NCI-H82 treated with DMSO at 0.1 percent for 48 hours (cell line): ENCODE results near the gene DNASE2.
A peak's percentile ranks its signal among the peaks of the same experiment; 100 is the strongest.
"Not testable (repeated sequence)": the region's sequence is repeated elsewhere in the genome, so short reads cannot be mapped to it uniquely, and the experiment has no call there.

Source experiments
- DNase-seq: peaks from one replicate; lab custom pipeline; 2025; ENCODE audit not compliant: unreplicated experiment; lab: John Stamatoyannopoulos, UW

DNASE2 gene

GRCh38 chr19:12865746-12866415 lies 15.4 kb downstream of the DNASE2 start:
- DNase-seq = no peak

DNA sequence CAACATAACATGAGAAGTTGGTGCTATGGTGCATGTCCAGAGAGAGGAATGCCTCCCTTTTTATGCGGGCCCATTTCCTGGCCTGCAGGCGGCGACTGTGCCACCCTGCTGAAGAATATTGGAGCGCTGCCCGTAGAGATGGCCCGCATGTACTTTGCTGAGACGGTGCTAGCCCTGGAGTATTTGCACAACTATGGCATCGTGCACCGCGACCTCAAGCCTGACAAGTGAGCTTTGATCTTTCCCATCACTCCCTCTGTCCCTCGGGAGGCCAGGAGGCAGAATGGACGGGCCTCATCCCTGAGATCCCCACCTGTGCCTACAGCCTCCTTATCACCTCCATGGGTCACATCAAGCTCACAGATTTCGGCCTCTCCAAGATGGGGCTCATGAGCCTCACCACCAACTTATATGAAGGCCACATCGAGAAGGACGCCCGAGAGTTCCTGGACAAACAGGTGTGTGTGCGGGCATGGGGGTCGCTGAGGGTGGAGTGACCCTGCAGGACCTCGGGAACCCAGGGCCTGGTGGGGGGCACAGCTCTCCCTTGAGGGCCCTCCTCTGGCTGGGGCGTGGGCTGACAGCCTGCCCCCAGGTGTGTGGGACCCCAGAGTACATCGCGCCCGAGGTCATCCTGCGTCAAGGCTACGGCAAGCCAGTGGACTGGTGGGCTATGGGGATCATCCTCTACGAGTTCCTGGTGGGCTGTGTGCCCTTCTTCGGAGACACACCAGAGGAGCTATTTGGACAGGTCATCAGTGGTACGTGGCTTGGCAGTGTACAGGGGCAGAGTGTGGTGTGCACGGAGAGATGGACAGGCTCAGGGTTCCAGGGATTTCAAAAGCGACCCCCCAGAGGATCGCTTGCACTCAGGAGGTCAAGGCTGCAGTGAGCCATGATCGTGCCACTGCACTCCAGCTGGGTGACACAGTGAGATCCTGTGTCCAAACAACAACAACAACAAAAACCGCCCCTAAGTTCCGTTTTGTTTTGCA lies 16.2 kb downstream of the DNASE2 start:
- DNase-seq = no peak

DNA sequence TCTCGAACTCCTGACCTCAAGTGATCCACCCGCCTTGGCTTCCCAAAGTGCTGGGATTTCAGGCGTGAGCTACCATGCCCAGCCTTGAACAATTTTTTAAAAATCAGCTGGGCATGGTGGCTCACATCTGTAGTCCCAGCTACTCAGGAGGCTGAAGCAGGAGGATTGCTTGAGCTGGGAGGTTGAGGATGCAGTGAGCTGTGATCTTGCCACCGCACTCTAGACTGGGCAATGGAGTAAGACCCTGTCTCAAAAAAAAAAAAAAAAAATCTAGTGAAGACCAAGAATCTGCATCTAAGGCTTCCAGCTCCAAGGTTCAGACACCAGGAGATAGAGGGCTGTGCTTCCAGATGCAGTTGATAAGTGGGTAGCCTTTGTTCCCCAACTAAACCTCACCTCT lies 17.1 kb downstream of the DNASE2 start:
- no peak for DNase-seq

- DNase-seq = peak; percentile 63
Observed at GRCh38 chr19:12859546-12859945, 21.7 kb downstream of the DNASE2 start.

DNA sequence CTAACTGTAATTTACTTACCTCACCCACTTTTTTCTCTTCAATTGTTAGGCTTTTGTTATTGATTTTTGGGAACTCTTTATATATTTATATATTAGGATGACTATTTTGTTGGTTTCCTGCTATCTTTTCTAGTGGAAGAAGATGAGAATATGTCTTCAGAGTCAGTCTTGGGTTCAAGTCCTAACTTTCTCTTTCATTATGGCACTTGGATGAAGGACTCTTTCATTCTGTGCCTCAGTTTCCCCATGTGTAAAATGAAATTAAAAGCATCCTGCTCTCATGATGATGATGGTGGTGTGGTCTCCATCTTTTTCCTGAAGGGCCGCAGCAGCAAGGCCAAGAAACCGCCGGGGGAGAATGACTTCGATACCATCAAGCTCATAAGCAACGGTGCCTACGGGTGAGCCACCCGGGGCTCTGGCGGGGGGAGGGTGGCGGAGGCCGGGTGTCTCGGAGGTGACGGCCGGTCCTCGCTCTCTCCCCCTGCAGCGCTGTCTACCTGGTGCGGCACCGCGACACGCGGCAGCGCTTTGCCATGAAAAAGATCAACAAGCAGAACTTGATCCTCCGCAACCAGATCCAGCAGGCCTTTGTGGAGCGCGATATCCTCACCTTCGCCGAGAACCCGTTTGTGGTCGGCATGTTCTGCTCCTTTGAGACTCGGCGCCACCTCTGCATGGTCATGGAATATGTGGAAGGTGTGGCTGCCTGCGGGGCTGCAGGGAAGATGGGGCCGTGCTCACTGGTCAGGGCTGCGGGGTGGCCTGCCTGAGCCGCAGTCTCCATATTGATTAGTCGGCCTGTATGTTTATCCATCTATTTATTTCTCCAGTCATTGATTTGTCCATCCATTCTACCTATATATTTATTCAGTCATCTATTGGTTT lies 23.0 kb downstream of the DNASE2 start:
- DNase-seq = no peak

DNA sequence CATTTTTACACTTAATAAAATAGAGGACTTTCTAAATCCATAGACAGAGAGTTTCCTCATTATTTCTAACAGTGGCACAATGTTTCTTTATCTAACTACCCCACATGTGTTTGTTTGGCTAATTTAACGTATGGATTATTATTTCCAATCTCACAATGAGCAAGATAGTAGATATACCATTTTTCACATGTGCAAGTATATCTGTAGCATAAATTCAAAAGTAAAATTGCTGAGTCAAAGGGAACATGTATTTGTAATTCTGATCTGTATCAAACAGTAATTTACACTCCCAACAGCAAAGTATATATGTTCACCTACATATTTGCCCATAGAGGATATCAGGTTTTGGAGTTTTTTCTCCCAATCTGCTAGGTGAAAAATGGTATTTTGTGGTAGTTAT lies 24.6 kb downstream of the DNASE2 start:
- DNase-seq = no peak

- DNase-seq = peak; percentile 55
Observed at GRCh38 chr19:12847159-12848139, 33.8 kb downstream of the DNASE2 start.

- not testable (repeated sequence) for DNase-seq
Observed at GRCh38 chr19:12846613-12847012, 34.6 kb downstream of the DNASE2 start.

DNA sequence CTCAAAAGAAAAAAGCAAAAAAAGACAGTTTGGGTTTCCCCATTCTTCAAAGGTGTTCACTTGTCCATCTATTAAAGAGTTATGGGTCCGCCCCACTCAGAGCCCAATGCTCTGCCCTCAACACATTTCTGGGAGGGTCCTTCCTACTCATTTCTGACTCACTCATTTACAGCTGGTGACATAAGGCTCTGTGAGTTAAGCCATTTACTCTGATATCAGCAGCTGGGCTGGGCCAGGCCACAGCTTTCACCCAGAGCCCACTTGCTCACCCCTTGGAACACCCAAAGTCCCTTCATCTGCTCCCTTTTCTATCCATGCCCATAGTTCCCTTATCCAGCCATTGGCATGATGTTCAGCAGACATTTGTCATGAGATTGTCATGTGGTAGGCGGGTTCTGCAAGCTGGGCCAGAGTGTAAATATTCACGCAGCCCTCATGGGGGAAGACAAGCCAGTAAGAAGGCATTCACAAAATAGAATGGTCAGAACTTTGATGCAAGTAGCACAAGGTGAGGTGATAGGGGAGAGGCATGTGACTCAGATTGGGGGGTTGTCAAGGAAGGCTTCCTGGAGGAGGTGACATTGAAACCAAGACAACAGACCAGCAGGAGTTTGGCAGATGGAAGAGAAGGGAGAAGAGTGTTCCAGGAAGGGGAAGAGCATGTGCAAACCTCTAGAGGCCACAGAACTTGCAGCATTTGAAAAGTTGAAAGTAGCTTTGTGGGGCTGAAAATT lies 37.1 kb downstream of the DNASE2 start:
- peak; percentile 35 for DNase-seq

DNA sequence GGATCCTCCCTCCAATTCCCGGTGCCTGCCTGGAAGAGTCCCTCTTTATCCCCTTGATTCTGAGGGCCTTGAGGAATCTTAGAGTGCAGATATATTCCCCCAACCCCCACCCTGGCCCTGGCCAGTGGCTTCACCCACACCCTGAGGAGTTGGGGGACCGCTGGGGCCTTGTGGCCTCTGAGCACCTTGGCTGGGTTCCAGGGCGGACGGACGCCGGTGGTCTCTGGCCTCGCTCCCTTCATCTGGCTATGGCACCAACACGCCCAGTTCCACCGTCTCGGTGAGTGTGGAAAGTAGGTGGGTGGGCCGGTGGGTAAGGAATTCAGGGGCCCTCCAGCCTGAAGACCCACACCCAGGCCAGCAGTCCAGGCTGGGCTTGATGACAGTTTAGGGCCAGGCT lies 37.9 kb downstream of the DNASE2 start:
- no peak for DNase-seq

GRCh38 chr19:12842511-12842910 lies 38.7 kb downstream of the DNASE2 start:
- no peak for DNase-seq

DNA sequence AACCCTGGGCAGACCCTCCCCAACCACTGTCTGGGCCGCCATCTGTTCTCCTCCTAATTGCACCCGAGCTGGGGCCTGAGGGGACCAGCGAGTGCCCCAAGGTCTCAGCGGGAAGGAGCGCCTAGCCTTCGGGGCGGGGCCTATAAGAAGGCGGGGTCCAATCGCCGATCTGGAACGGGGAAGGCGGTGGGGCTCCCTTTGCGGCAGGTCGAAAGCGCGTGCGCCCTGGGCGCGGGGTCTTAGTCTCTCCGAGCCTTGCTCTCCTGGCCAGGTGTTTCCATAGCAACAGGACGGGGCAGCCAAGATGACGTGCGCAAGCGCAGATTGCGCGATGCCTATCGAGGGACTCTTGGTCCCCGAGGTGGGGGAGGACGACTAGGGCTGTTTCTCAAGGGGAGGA lies 40.2 kb downstream of the DNASE2 start:
- DNase-seq = peak; percentile 80

- peak; percentile 86 for DNase-seq
Observed at GRCh38 chr19:12840091-12841079, 40.9 kb downstream of the DNASE2 start.

GRCh38 chr19:12838886-12839756 lies 42.1 kb downstream of the DNASE2 start:
- no peak for DNase-seq

DNA sequence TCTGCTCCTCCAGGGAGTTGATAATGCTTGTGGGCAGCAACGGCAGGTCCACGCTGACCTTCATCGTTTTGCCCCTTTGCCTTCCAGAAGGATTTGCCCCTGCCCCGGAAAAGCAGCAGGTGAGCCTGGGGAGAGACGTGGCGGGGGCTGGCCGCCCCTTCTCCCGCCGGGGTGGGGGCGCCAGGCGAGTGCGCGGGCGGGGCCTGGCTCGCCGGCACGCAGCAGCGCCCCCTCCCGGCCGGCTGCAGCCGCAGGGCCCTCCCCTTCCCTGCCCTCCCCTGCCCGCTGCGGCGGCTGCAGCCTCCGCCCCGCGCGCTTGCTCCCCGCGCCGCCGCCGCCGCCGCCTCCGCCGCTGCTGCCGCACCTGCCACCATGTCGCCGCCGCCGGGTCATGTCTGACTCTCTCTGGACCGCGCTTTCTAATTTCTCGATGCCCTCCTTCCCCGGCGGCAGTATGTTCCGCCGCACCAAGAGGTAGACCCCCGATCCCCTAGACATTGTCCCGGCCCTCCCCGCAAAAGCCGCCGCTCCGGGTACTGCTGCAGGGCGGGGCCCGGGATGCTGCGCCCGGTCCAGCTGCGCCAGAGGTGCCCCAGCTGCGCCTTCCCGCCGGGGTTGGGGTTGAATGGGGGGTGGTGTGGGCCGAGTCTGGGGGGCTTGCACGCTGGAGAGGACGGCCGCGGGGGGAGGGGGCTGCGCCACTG lies 42.9 kb downstream of the DNASE2 start, which contains the start of gene MAST1:
MAST1 (plus strand) TSS at position 334 of the 704 bp plus-strand sequence; CDS start at position 392, 58 bp downstream.
- DNase-seq = peak; percentile 48

DNA sequence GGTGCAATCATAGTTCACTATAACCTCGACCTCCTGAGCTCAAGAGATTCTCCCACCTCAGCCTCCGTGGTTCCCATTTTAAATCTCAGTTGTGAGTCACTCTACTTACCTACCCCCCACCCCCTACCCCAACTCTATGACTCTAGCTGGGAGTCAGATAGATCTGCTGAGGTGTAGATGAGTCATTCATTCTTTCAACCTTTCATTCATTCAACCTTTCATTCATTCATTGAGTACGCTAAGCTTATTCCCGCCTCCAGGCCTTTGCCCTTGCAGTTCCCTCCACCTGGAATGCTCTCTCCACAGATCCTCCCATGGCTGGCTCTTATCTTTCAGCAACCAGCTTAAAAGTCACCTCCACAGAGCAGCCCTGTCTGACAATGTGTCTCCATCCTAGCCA lies 44.0 kb downstream of the DNASE2 start:
- DNase-seq = no peak

- no peak for DNase-seq
Observed at GRCh38 chr19:12836529-12836863, 44.8 kb downstream of the DNASE2 start.
